Measurements from ENCODE around the gene HBZ. TPM values are rescaled to one million over a fixed set of nuclear protein-coding genes. Genes with fewer than 3 reads are reported as not detected.

HBZ gene
- total and polyA plus RNA-seq, 2 of the 8 experiments (the other 6 are each of a cell fraction or from before 2014, with no cell fraction given): 0.12 TPM; not detected in 1

GRCh38 chr16:165539-166374, 13.3 kb downstream of the HBZ start, which contains the start of gene HBM:
Gene HBM (plus strand): TSS chr16:165978. CDS start chr16:165998, 20 bp downstream.
- no peak for FAIRE-seq
- peak within 1 kb of the TSS; percentile 64 to 78 for H3K4me2 ChIP-seq (ENCODE audit: insufficient read depth in 1 of 2, low read depth in 2 of 2, low read length in 2 of 2)

More at GRCh38 chr16:165539-166374, 13.3 kb downstream of the HBZ start, which contains the start of gene HBM:
- Histone ChIP-seq H3K18ac (ENCODE audit: extremely low read depth, low read length) (peak within 1 kb of the TSS; percentile 1; the same call in 1 of the 2 replicates), H3K9ac (replicated peaks in 1 of 4; ENCODE audit: extremely low read depth in 1 of 4, low read depth in 3 of 4, low read length in 3 of 4) (no peak within 1 kb of the TSS), H3K4me1 (replicated peaks in 1 of 4; ENCODE audit: control insufficient read depth in 3 of 4, insufficient read depth in 4 of 4, low read length in 3 of 4) (peaks cover 0 to 20% (median 16%) of the 10 kb centered on the region in 4 experiments; a peak in 6 of 7 replicates), H2BK20ac (ENCODE audit: low read length) (no peak within 1 kb of the TSS), H3K56ac (replicated peaks; ENCODE audit: insufficient read length, low read depth, low read length) (no peak within 1 kb of the TSS), H3K79me2 (ENCODE audit: control insufficient read depth in 1 of 2, insufficient read depth in 2 of 2, low read length in 2 of 2) (no peaks in the 10 kb centered on the region), H2AFZ (ENCODE audit: low read length) (no peak within 1 kb of the TSS), H3K9me3 (ENCODE audit: insufficient read depth in 2 of 2, low read depth in 1 of 2, low read length in 1 of 2) (no peaks in the 10 kb centered on the region), H4K5ac (ENCODE audit: insufficient read length, low read depth, low read length) (no peak within 1 kb of the TSS), H2BK12ac (ENCODE audit: low read depth, low read length) (peak within 1 kb of the TSS; percentile 50; the same call in 1 of the 2 replicates), H3K4ac (replicated peaks; ENCODE audit: insufficient read length, low read depth, low read length) (no peak within 1 kb of the TSS), H3K36me3 (ENCODE audit: control insufficient read depth in 2 of 4, insufficient read depth in 4 of 4, low read length in 3 of 4) (peaks cover 0 to 9% (median 0%) of the 10 kb centered on the region in 4 experiments; a peak in 2 of 8 replicates), H4K20me1 (replicated peaks in 1 of 2; ENCODE audit: control insufficient read depth in 1 of 2, insufficient read depth in 2 of 2, low read length in 2 of 2) (peaks cover 2 to 8% of the 10 kb centered on the region in 2 experiments), H3K79me1 (ENCODE audit: low read depth, low read length) (no peaks in the 10 kb centered on the region), H3K27ac (ENCODE audit: low read depth, low read length) (no peak within 1 kb of the TSS), H3K23ac (ENCODE audit: insufficient read length) (no peak within 1 kb of the TSS), H4K8ac (ENCODE audit: extremely low read depth, insufficient read depth, low read length) (no peak within 1 kb of the TSS), H3K27me3 (replicated peaks in 1 of 4; ENCODE audit: control insufficient read depth in 3 of 4, extremely low read depth in 1 of 4, insufficient read depth in 3 of 4, low read length in 3 of 4) (peaks cover 36 to 64% (median 58%) of the 10 kb centered on the region in 4 experiments), H2BK15ac (ENCODE audit: low read length) (0 out of 2 replicates have a peak within 1 kb of the TSS, but pooled peaks have one; percentile 29), H3K4me3 (ENCODE audit: extremely low read depth in 1 of 4, insufficient read depth in 2 of 4, low read depth in 3 of 4, low read length in 4 of 4) (peak within 1 kb of the TSS; percentile 14 to 59 (median 20); a peak in 7 of 8 replicates), H2BK120ac (replicated peaks; ENCODE audit: low read depth, low read length) (no peak within 1 kb of the TSS), H3K23me2 (ENCODE audit: low read depth, low read length) (peaks cover 10% of the 10 kb centered on the region; the same call in 1 of the 2 replicates), H4K91ac (replicated peaks; ENCODE audit: insufficient read length, low read length) (no peak within 1 kb of the TSS), H3K14ac (ENCODE audit: insufficient read length) (no peak within 1 kb of the TSS), H2AK5ac (ENCODE audit: low read depth, low read length) (no peak within 1 kb of the TSS), H2BK5ac (ENCODE audit: low read depth, low read length) (no peak within 1 kb of the TSS)
- TF ChIP-seq EZH2 (IDR thresholded peaks at IDR 0.05; ENCODE audit: low read depth, low read length, severe bottlenecking): peak; percentile 94
- peak; percentile 98 for TF ChIP-seq SUZ12 (IDR thresholded peaks at IDR 0.05; ENCODE audit: low read length)
- peak; percentile 6 for TF ChIP-seq RNF2 (IDR thresholded peaks at IDR 0.05; ENCODE audit: borderline replicate concordance, low read depth, low read length, missing control alignments, poor library complexity, severe bottlenecking)
- TF ChIP-seq SP4 (IDR thresholded peaks at IDR 0.05; ENCODE audit: low read length): no peak
- TF ChIP-seq KDM4A (IDR thresholded peaks at IDR 0.05; ENCODE audit: low read depth, low read length, severe bottlenecking): peak; percentile 40
- no peak for TF ChIP-seq KDM1A (IDR thresholded peaks at IDR 0.05; ENCODE audit: borderline replicate concordance, low read length)
- peak; percentile 42; the same call in 1 of the 2 replicates for TF ChIP-seq MAX (IDR thresholded peaks at IDR 0.05)
- WGBS, 2 experiments (ENCODE audit: extremely low coverage in 1 of 2, insufficient coverage in 1 of 2, insufficient read length in 1 of 2, insufficient replicate concordance in 2 of 2, low coverage in 1 of 2, low lambda C conversion rate in 2 of 2, missing lambda C conversion rate in 1 of 2): 3% methylated on average over 55 of the region's 75 CpGs; no CpG with 5 or more reads in 1 of the 2 experiments
- ChIA-PET POLR2A (ENCODE audit: partially characterized antibody) (interaction anchor here (3.5 to 5.0 kb wide), 2 partner anchors 12 to 15 kb away, joined by 16 to 29 read pairs; partner anchors contain the start of gene HBQ1), CTCF (ENCODE audit: partially characterized antibody) (interaction anchor here (1.0 to 5.6 kb wide), 7 partner anchors 12 to 69 kb away, joined by 3 to 24 read pairs (median 5); partner anchors contain the start of gene HBQ1)
- DNase-seq (ENCODE audit: low read depth in 1 of 2, low spot score in 2 of 2): no peak
